Loucy (cell line): ENCODE measurements around the gene VWA3A.

ENCODE experiments used
- H2AFZ ChIP-seq: fragments of 200-600 bp; sonication (generic); 2 replicates; pipeline ENCODE4 v1.6.0; 2016; ENCODE audit warnings: antibody characterized with exemption, mild to moderate bottlenecking, low read length, moderate library complexity
- H3F3A ChIP-seq: fragments of 200-600 bp; 2 replicates; pipeline ENCODE4 v1.6.0; 2016; ENCODE audit warnings: antibody characterized with exemption, low read depth, mild to moderate bottlenecking
- H3K27me3 ChIP-seq: fragments of 200-600 bp; sonication (generic); 2 replicates; pipeline ENCODE4 v1.6.1; 2014; ENCODE audit warnings: low read length, mild to moderate bottlenecking; ENCODE audit not compliant: insufficient read depth, poor library complexity, severe bottlenecking
- H3K36me3 ChIP-seq: fragments of 200-600 bp; sonication (generic); 2 replicates; pipeline ENCODE4 v1.6.1; 2016; ENCODE audit warnings: low read length; ENCODE audit not compliant: insufficient read depth
- H3K4me1 ChIP-seq: fragments of 200-600 bp; sonication (generic); 2 replicates; pipeline ENCODE4 v1.5.1; 2014; ENCODE audit warnings: low read length, mild to moderate bottlenecking; ENCODE audit not compliant: insufficient read depth, poor library complexity, severe bottlenecking
- H3K4me2 ChIP-seq: fragments of 200-600 bp; sonication (generic); 2 replicates; pipeline ENCODE4 v1.6.0; 2014; ENCODE audit warnings: antibody characterized with exemption, low read length, low read depth, mild to moderate bottlenecking; ENCODE audit not compliant: poor library complexity, severe bottlenecking
- H3K4me3 ChIP-seq: fragments of 200-600 bp; sonication (generic); 2 replicates; pipeline ENCODE4 v1.5.1; 2014; ENCODE audit warnings: low read length, mild to moderate bottlenecking, mixed read lengths; ENCODE audit not compliant: poor library complexity, severe bottlenecking
- H3K79me2 ChIP-seq: fragments of 200-600 bp; sonication (generic); 2 replicates; pipeline ENCODE4 v1.6.1; 2014; ENCODE audit warnings: low read length; ENCODE audit not compliant: insufficient read depth
- H3K9ac ChIP-seq: fragments of 200-600 bp; sonication (generic); 2 replicates; pipeline ENCODE4 v1.6.0; 2014; ENCODE audit warnings: mild to moderate bottlenecking, low read depth, low read length, moderate library complexity; ENCODE audit not compliant: poor library complexity, severe bottlenecking
- H3K9me2 ChIP-seq: fragments of 200-600 bp; sonication (generic); replicated peaks from 2 replicates; pipeline ENCODE4 v1.6.1; 2016; ENCODE audit warnings: low read depth, low read length, mixed read lengths
- H3K9me3 ChIP-seq: fragments of 200-600 bp; sonication (generic); 2 replicates; pipeline ENCODE4 v1.6.1; 2014; ENCODE audit warnings: mild to moderate bottlenecking, antibody characterized with exemption, low read length, low read depth; ENCODE audit not compliant: insufficient read depth
- H4K20me1 ChIP-seq: fragments of 200-600 bp; sonication (generic); 2 replicates; pipeline ENCODE4 v1.6.0; 2014; ENCODE audit warnings: antibody characterized with exemption, low read length, mild to moderate bottlenecking; ENCODE audit not compliant: insufficient read depth, poor library complexity, severe bottlenecking
- EZH2phosphoT487 ChIP-seq: fragments of 200-600 bp; IDR thresholded peaks from 2 replicates; pipeline ENCODE4 v1.6.1; 2018; ENCODE audit warnings: antibody characterized with exemption, mild to moderate bottlenecking, moderate library complexity, borderline replicate concordance
- TF ChIP-seq, protein P1 (sequence below): fragments of 200-600 bp; sonication (generic); conservative IDR thresholded peaks from 2 replicates; pipeline ENCODE4 v1.5.1; 2014; ENCODE audit warnings: mild to moderate bottlenecking, antibody characterized with exemption, low read length

VWA3A gene

DNA sequence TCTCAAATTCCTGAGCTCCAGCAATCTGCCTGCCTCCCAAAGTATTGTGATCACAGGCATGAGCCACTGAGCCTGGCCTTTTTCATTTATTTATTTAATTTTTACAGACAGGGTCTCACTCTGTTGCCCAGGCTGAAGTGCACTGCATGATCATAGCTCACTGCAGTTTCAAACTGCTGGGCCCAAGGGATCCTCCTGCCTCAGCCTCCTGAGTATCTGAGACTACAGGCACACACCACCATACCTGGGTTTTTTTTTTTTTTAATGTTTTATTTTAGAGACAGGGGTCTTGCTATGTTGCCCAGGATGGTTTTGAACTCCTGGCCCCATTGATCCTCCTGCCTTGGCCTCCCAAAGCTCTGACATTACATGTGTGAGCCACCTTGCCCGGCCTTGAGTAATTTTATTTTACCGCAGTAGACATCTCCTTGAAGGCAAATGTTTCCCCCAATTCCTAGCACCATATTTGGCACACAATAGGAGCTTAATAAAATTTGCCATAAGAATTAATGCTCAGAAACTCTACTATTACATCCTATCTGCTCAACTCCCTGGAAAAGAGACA is 111.8 kb downstream of the VWA3A start:
- peaks cover 28% of the 10 kb centered on the region for H3K79me2 ChIP-seq
- TF ChIP-seq EZH2phosphoT487 = no peak
- TF ChIP-seq, protein P1, sequence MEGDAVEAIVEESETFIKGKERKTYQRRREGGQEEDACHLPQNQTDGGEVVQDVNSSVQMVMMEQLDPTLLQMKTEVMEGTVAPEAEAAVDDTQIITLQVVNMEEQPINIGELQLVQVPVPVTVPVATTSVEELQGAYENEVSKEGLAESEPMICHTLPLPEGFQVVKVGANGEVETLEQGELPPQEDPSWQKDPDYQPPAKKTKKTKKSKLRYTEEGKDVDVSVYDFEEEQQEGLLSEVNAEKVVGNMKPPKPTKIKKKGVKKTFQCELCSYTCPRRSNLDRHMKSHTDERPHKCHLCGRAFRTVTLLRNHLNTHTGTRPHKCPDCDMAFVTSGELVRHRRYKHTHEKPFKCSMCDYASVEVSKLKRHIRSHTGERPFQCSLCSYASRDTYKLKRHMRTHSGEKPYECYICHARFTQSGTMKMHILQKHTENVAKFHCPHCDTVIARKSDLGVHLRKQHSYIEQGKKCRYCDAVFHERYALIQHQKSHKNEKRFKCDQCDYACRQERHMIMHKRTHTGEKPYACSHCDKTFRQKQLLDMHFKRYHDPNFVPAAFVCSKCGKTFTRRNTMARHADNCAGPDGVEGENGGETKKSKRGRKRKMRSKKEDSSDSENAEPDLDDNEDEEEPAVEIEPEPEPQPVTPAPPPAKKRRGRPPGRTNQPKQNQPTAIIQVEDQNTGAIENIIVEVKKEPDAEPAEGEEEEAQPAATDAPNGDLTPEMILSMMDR = no peak
- peaks cover 27% of the 10 kb centered on the region for H3K4me1 ChIP-seq
- H2AFZ ChIP-seq = no peak overlapping the region
- H3K9me3 ChIP-seq = 0 out of 2 replicates have a peak, but pooled peaks cover 3% of the 10 kb centered on the region
- H3K4me3 ChIP-seq = no peak overlapping the region
- H3K4me2 ChIP-seq = no peak overlapping the region
- H4K20me1 ChIP-seq = peaks cover 17% of the 10 kb centered on the region
- no peak overlapping the region for H3K9ac ChIP-seq
- no peaks in the 10 kb centered on the region for H3F3A ChIP-seq
- H3K36me3 ChIP-seq = no peaks in the 10 kb centered on the region
- H3K27me3 ChIP-seq = no peaks in the 10 kb centered on the region
- H3K9me2 ChIP-seq = no peaks in the 10 kb centered on the region

DNA sequence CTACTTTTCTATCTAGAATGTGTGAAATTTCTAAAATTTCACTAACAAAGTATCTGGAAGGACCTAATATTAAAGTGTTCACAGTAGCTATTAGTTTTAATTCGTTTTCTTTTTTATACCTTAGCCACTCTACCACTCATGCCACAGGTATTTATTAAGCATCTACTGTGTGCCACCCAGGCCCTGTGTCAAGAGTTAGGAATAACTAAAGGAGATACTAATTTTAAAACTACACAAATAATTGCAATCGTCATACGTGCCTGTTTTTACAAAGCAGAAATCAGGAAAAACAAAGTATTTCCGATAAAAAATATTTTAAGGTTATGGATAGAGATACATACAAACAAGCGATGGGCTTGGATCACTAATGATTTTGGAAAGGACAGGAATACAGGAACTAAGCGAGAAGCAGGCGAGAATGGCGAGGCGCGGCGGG is 113.3 kb downstream of the VWA3A start:
- H3K4me3 ChIP-seq = peak overlapping the region; percentile 98
- H3K9me2 ChIP-seq = no peaks in the 10 kb centered on the region
- peak overlapping the region; percentile 99 for H2AFZ ChIP-seq
- peaks cover 43% of the 10 kb centered on the region for H3K79me2 ChIP-seq
- no peaks in the 10 kb centered on the region for H3K27me3 ChIP-seq
- TF ChIP-seq EZH2phosphoT487 = no peak
- TF ChIP-seq, protein P1 = no peak
- no peaks in the 10 kb centered on the region for H3F3A ChIP-seq
- peak overlapping the region; percentile 92 for H3K9ac ChIP-seq
- no peaks in the 10 kb centered on the region for H3K36me3 ChIP-seq
- H3K4me2 ChIP-seq = peak overlapping the region; percentile 78
- H3K4me1 ChIP-seq = peaks cover 42% of the 10 kb centered on the region
- peaks cover 24% of the 10 kb centered on the region for H4K20me1 ChIP-seq
- 0 out of 2 replicates have a peak, but pooled peaks cover 3% of the 10 kb centered on the region for H3K9me3 ChIP-seq

DNA sequence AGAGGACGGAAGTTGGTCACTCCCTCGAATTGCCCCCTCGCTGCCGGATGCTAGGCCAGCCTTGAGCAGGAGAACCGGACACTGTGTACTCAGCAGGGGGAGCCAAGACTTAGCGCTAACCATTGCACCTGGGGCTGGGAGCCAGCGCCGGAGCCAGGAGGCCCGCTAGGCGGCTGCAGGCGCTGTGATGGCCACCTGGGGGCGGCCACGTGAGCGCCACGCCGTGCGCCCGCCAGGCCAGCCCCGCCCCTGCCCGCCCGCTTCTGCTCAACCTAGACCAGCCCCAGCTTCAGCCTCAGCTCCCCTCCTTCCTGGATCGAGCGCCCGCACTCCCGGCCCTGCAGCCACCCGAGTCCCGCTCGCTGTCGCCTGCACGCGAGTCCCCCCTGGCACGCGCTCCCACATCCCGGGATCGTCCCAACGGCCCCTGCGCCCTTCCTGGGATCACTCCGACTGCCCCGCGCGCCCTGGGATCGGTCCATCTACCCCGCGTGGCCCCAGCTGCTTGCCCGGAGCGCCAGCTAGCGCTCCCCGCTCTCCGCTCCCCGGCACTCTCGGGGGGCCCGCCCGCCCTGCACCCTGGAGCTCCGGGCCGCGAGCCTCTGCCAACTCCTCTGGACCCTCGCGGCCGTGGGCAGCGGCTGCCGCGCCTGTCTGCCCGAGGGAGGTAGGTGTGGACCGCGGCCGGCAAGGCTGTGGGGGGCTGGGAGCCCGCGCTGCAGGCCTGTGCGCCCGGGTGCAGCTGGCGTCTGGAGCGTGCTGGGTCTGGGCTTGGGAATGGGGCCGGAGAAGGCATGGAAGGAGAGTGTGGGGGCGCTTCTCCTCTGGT is 113.9 kb downstream of the VWA3A start, which contains the start of gene EEF2K:
TSS of gene EEF2K (plus strand) at position 266 of the 829 bp plus-strand sequence. CDS start 19,452 bp downstream, outside the sequence.
- H3K9me2 ChIP-seq = no peaks in the 10 kb centered on the region
- peak within 1 kb of the TSS; percentile 92 for H3K9ac ChIP-seq
- H3K4me1 ChIP-seq = peaks cover 47% of the 10 kb centered on the region
- peaks cover 49% of the 10 kb centered on the region for H3K79me2 ChIP-seq
- peak within 1 kb of the TSS; percentile 98 for H3K4me3 ChIP-seq
- no peaks in the 10 kb centered on the region for H3K36me3 ChIP-seq
- peak within 1 kb of the TSS; percentile 99 for H2AFZ ChIP-seq
- peaks cover 25% of the 10 kb centered on the region for H4K20me1 ChIP-seq
- 0 out of 2 replicates have a peak, but pooled peaks cover 3% of the 10 kb centered on the region for H3K9me3 ChIP-seq
- no peaks in the 10 kb centered on the region for H3F3A ChIP-seq
- TF ChIP-seq EZH2phosphoT487 = no peak
- TF ChIP-seq, protein P1 = peak; percentile 70
- H3K27me3 ChIP-seq = no peaks in the 10 kb centered on the region
- peak within 1 kb of the TSS; percentile 79 for H3K4me2 ChIP-seq
